ENCODE measurements around the gene RAB14. TPM values are rescaled to one million over a fixed set of nuclear protein-coding genes. Genes with fewer than 3 reads are reported as not detected.

RAB14 gene
- total RNA-seq: 10 to 100 TPM; 25.1 to 36.0 TPM

GRCh38 chr9:121201738-121202533 is at the start of gene RAB14:
Gene RAB14 (minus strand): TSS chr9:121201869. CDS start chr9:121193412, 8,457 bp downstream.

Small RNA genes lying within 50 kb of the gene (small RNA-seq; reads per million reads assigned to genes)
- 0.12 to 0.21 reads per million in 2 donors for gene RN7SL181P

Other genes starting within 250 kb of the RAB14 start
- 1 to 10 TPM; 1.4 to 2.7 TPM for gene C5, start 151.6 kb downstream of the RAB14 start, total RNA-seq
- gene CNTRL, start 126.9 kb downstream of the RAB14 start, total RNA-seq: 10 to 100 TPM; 11.7 to 12.0 TPM
- gene GSN, start 66.3 kb upstream of the RAB14 start, total RNA-seq: 100 to 1,000 TPM; 299 to 355 TPM
- gene STOM, start 168.4 kb upstream of the RAB14 start, total RNA-seq: 100 to 1,000 TPM; 138 to 245 TPM